WERI-Rb-1 (cell line): ENCODE measurements around the gene RNF141.

Source experiments
- DNase-seq: peaks from one replicate; pipeline ENCODE4 v3.0.0-alpha.2; 2020
- H3K27ac ChIP-seq: fragments of 250-450 bp; sonication (Bioruptor Pico); 2 replicates; pipeline ENCODE4 v1.5.1; 2020; ENCODE audit warnings: mild to moderate bottlenecking, moderate library complexity
- H3K27me3 ChIP-seq: fragments of 250-450 bp; sonication (Bioruptor Pico); 2 replicates; pipeline ENCODE4 v1.5.1; 2021; ENCODE audit warnings: mild to moderate bottlenecking, low read depth, moderate library complexity; ENCODE audit not compliant: insufficient read depth, severe bottlenecking
- H3K36me3 ChIP-seq: fragments of 250-450 bp; sonication (Bioruptor Pico); 2 replicates; pipeline ENCODE4 v1.5.1; 2020; ENCODE audit warnings: mild to moderate bottlenecking, moderate library complexity
- H3K4me3 ChIP-seq: 2 replicates; pipeline ENCODE4 v1.5.1; 2011; ENCODE audit warnings: low read depth, mild to moderate bottlenecking, control low read depth, low read length
- H3K9me3 ChIP-seq: fragments of 250-450 bp; sonication (Bioruptor Pico); 2 replicates; pipeline ENCODE4 v1.5.1; 2021; ENCODE audit warnings: mild to moderate bottlenecking, moderate library complexity; ENCODE audit not compliant: severe bottlenecking
- CTCF ChIP-seq: IDR thresholded peaks from 2 replicates; pipeline ENCODE4 v1.5.1; 2011; ENCODE audit warnings: low read depth, mild to moderate bottlenecking, control low read depth, inconsistent platforms, low read length

The RNF141 gene

GRCh38 chr11:10514709-10515108 lies 26.3 kb downstream of the RNF141 start:
- no peak for TF ChIP-seq CTCF
- H3K27ac ChIP-seq = no peak overlapping the region

GRCh38 chr11:10514202-10514601 lies 26.8 kb downstream of the RNF141 start:
- TF ChIP-seq CTCF = no peak
- Histone ChIP-seq H3K9me3 (no peaks in the 10 kb centered on the region), H3K4me3 (no peak overlapping the region), H3K36me3 (peaks cover 8% of the 10 kb centered on the region), H3K27ac (no peak overlapping the region), H3K27me3 (no peaks in the 10 kb centered on the region)
- DNase-seq = no peak

More at GRCh38 chr11:10514709-10515108, 26.3 kb downstream of the RNF141 start:
- peaks cover 8% of the 10 kb centered on the region for H3K36me3 ChIP-seq
- no peak for DNase-seq
- H3K9me3 ChIP-seq = no peaks in the 10 kb centered on the region
- H3K4me3 ChIP-seq = no peak overlapping the region
- no peaks in the 10 kb centered on the region for H3K27me3 ChIP-seq

GRCh38 chr11:10511181-10511621 lies 29.8 kb downstream of the RNF141 start:
- Histone ChIP-seq H3K4me3 (no peak overlapping the region), H3K36me3 (peaks cover 8% of the 10 kb centered on the region), H3K27ac (no peak overlapping the region), H3K9me3 (no peaks in the 10 kb centered on the region), H3K27me3 (no peaks in the 10 kb centered on the region)
- DNase-seq = peak; percentile 61
- TF ChIP-seq CTCF = peak; percentile 2; the same call in 1 of the 2 replicates

GRCh38 chr11:10506008-10506370 lies 35.0 kb downstream of the RNF141 start:
- TF ChIP-seq CTCF = no peak
- no peak for DNase-seq
- no peak overlapping the region for H3K27ac ChIP-seq
- H3K9me3 ChIP-seq = no peaks in the 10 kb centered on the region
- H3K36me3 ChIP-seq = peaks cover 29% of the 10 kb centered on the region
- no peak overlapping the region for H3K4me3 ChIP-seq
- no peaks in the 10 kb centered on the region for H3K27me3 ChIP-seq

- Histone ChIP-seq H3K27me3 (no peaks in the 10 kb centered on the region), H3K27ac (no peak overlapping the region), H3K9me3 (no peaks in the 10 kb centered on the region), H3K4me3 (no peak overlapping the region), H3K36me3 (peaks cover 34% of the 10 kb centered on the region)
- no peak for DNase-seq
- TF ChIP-seq CTCF = no peak
Observed at GRCh38 chr11:10505278-10506007, 35.5 kb downstream of the RNF141 start.

GRCh38 chr11:10504490-10504889 lies 36.5 kb downstream of the RNF141 start:
- H3K9me3 ChIP-seq = no peaks in the 10 kb centered on the region

More at GRCh38 chr11:10504490-10504889, 36.5 kb downstream of the RNF141 start:
- no peak for DNase-seq
- H3K4me3 ChIP-seq = no peak overlapping the region
- H3K27me3 ChIP-seq = no peaks in the 10 kb centered on the region
- peaks cover 44% of the 10 kb centered on the region for H3K36me3 ChIP-seq
- no peak for TF ChIP-seq CTCF
- no peak overlapping the region for H3K27ac ChIP-seq
